ENCODE measurements around the gene PDZD11. TPM values are rescaled to one million over a fixed set of nuclear protein-coding genes. Genes with fewer than 3 reads are reported as not detected.
"Not testable (repeated sequence)": the region's sequence is repeated elsewhere in the genome, so short reads cannot be mapped to it uniquely, and the experiment has no call there.

The PDZD11 gene
- total and polyA plus RNA-seq, 12 donors, result 35.2 to 47.6 (median 39.6) TPM

DNA sequence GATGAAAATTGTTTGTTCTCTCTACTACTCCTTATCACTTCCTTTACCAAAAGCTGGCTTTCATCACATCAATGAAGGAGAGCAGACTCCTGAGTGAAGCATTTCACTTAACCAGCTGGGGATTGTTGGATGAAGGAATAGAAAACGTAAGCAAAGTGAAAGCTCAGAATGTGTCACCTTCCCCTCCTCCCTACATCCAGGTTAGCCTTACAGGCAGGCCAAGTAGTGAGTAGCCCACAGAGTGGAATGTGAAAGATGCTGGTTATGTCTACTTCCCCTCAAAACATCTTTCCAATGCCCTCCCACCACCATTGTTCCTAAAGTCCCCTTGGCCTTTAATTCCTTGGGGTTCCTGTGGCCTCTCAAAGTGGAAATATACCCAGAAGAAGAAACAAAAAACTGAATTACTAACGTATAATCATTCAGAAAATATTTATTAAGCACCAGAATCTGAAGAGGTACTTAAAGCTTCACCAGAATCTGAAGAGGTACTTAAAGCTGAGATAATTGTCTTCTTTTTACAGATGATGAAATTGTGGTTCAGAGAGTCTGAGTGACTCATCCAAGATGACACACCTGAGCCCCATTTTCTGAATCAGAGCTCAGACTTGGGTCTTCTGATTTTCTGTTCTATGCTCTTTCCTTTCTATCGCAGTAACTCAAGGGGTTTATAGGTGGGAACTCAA is 36.2 kb downstream of the PDZD11 start:
- Histone ChIP-seq H3K27me3 (peaks cover 0 to 6% (median 0%) of the 10 kb centered on the region in 7 donors), H3K27ac (no peak overlapping the region), H3K36me3 (no peaks in the 10 kb centered on the region), H3K9me3 (no peaks in the 10 kb centered on the region), H3K4me1 (no peaks in the 10 kb centered on the region), H3K4me3 (no peak overlapping the region)
- 87 to 90% methylated on average over 3 of the region's 3 CpGs for WGBS, 2 donors
- ATAC-seq, result no peak
- TF ChIP-seq, protein P1, sequence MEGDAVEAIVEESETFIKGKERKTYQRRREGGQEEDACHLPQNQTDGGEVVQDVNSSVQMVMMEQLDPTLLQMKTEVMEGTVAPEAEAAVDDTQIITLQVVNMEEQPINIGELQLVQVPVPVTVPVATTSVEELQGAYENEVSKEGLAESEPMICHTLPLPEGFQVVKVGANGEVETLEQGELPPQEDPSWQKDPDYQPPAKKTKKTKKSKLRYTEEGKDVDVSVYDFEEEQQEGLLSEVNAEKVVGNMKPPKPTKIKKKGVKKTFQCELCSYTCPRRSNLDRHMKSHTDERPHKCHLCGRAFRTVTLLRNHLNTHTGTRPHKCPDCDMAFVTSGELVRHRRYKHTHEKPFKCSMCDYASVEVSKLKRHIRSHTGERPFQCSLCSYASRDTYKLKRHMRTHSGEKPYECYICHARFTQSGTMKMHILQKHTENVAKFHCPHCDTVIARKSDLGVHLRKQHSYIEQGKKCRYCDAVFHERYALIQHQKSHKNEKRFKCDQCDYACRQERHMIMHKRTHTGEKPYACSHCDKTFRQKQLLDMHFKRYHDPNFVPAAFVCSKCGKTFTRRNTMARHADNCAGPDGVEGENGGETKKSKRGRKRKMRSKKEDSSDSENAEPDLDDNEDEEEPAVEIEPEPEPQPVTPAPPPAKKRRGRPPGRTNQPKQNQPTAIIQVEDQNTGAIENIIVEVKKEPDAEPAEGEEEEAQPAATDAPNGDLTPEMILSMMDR (IDR thresholded peaks at IDR 0.05), result no peak
- DNase-seq, result no peak
- intact Hi-C loops (cut with DNase I), result no loop called here

DNA sequence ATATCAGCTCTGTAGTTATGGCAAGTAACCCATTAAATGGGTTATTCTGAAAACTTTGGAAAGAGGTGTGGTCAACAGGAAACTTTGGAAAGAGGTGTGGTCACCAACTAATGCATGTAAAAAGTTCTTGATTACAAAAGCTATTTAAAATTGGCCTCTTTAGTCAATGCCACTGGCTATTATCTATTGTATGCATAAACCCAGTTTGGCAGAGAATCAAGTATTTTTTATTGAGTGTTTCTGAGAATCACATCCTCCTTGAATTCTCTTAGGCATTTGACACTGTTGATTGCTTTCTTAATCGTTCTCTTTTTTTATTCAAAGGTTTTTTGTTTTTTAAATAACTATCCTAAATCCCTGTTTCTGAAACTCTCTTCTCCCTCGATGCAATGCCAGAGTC is 37.2 kb downstream of the PDZD11 start:
- Histone ChIP-seq H3K9me3 (no peaks in the 10 kb centered on the region), H3K27me3 (peaks cover 0 to 6% (median 0%) of the 10 kb centered on the region in 7 donors), H3K4me1 (no peaks in the 10 kb centered on the region), H3K36me3 (no peaks in the 10 kb centered on the region), H3K27ac (no peak overlapping the region), H3K4me3 (no peak overlapping the region)
- intact Hi-C loops (cut with DNase I), result no loop called here
- ATAC-seq (no peak), DNase-seq (no peak)
- 59 to 62% methylated on average over 2 of the region's 2 CpGs for WGBS, 2 donors
- TF ChIP-seq, protein P1 (IDR thresholded peaks at IDR 0.05), result no peak

DNA sequence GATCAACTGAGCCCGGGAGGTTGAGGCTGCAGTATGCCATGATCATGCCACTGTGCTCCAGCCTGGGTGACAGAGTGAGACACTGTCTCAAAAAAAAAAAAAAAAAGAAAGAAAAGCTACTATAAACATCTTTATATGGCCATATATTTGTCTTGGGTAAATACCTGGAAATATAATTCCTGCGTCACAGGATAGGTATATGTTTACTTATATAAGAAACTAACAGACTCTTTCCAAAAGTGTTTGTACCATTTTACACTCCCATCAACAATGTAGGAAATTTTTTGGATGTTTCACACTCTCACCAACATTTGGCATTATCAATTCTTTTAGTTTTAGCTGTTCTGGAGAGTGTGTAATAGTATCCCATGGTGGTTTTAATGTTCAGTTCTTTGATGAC is 42.5 kb downstream of the PDZD11 start:
- DNase-seq (no peak), ATAC-seq (no peak)
- intact Hi-C loops (cut with DNase I), result no loop called here
- H3K9me3 ChIP-seq, result no peaks in the 10 kb centered on the region
- H3K36me3 ChIP-seq, result no peaks in the 10 kb centered on the region
- H3K27me3 ChIP-seq, result peaks cover 0 to 6% (median 0%) of the 10 kb centered on the region in 7 donors
- TF ChIP-seq, protein P1 (IDR thresholded peaks at IDR 0.05), result no peak
- WGBS, 2 donors, result 93 to 97% methylated on average over 2 of the region's 2 CpGs
- no peak overlapping the region for H3K4me3 ChIP-seq
- H3K4me1 ChIP-seq, result no peaks in the 10 kb centered on the region
- H3K27ac ChIP-seq, result no peak overlapping the region

DNA sequence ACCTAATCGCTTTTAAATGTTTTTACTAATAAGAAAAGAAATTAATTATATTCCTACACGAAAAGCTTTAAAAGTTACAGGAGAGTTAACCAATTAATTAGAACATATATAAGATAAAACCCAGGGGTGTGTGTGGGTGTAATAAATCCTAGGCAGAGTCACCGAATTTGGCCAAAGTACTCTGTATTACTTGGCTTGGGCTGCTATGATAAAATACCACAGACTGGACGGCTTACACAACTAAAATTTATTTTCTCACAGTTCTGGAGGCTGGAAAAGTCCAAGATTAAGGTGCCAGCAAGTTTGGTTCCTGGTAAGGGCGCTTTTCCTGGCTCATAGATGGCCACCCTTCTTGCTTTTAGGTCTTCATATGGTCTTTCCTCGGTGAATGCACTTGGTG is 44.8 kb downstream of the PDZD11 start:
- no peak for ATAC-seq
- TF ChIP-seq, protein P1 (IDR thresholded peaks at IDR 0.05), result no peak
- Histone ChIP-seq H3K4me3 (no peak overlapping the region), H3K27me3 (peaks cover 0 to 13% (median 0%) of the 10 kb centered on the region in 7 donors), H3K9me3 (no peaks in the 10 kb centered on the region), H3K36me3 (no peaks in the 10 kb centered on the region), H3K27ac (no peak overlapping the region), H3K4me1 (no peaks in the 10 kb centered on the region)
- intact Hi-C loops (cut with DNase I), result no loop called here
- whole genome bisulfite sequencing, 2 donors, result 80 to 82% methylated on average over 6 of the region's 6 CpGs
- no peak for DNase-seq

DNA sequence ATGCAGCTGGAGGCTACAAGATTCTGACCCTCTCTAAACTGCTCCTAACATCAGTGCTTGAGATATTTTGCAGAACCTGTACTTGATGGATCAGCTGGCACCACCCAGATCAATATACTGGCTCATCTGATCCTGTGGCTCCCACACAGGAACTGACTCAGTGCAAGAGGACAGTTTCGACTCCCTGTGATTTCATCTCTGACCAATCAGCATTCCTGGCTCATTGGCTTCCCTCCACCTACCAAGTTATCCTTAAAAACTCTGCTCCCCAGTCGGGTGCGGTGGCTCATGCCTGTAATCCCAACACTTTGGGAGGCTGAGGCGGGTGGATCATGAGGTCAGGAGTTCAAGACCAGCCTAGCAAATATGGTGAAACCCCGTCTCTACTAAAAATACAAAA is 46.1 kb downstream of the PDZD11 start:
- ATAC-seq; intact Hi-C loops (cut with DNase I); H3K27ac ChIP-seq; DNase-seq; H3K36me3 ChIP-seq; H3K9me3 ChIP-seq; H3K4me1 ChIP-seq; H3K4me3 ChIP-seq: not testable (repeated sequence)
- H3K27me3 ChIP-seq, result peaks cover 0 to 19% (median 0%) of the 10 kb centered on the region in 7 donors
- WGBS, 2 donors, result 84 to 87% methylated on average over 5 of the region's 5 CpGs

Data from heart right ventricle (tissue), 16 donors.